HEK293T (cell line): Measurements from ENCODE around the gene JADE3.
A peak's percentile ranks its signal among the peaks of the same experiment; 100 is the strongest.

Experiments used
- CTCF ChIA-PET: fragments of 350-600 bp; formaldehyde crosslinking; extraction: SDS; loops from one replicate; lab custom pipeline; 2021; ENCODE audit warnings: antibody characterized with exemption, inconsistent platforms; lab: Yijun Ruan, JAX
- POLR2A ChIA-PET: fragments of 350-600 bp; formaldehyde crosslinking; extraction: SDS; loops from one replicate; lab custom pipeline; 2020; ENCODE audit warnings: antibody characterized with exemption, inconsistent platforms; lab: Yijun Ruan, JAX
- DNase-seq: peaks from one replicate; pipeline ENCODE4 v3.0.0; 2012; ENCODE audit warnings: mixed read lengths; ENCODE audit errors: extremely low spot score
- ARNT ChIP-seq: fragments of 450-650 bp; IDR thresholded peaks from 2 replicates; pipeline ENCODE4 v1.6.1; 2017; ENCODE audit warnings: mild to moderate bottlenecking
- BHLHE40 ChIP-seq: fragments of 450-650 bp; IDR thresholded peaks from 2 replicates; pipeline ENCODE4 v1.6.1; 2016; ENCODE audit warnings: mild to moderate bottlenecking, moderate library complexity, borderline replicate concordance
- CTBP1 ChIP-seq: fragments of 450-650 bp; IDR thresholded peaks from 2 replicates; pipeline ENCODE4 v1.6.1; 2016; ENCODE audit warnings: borderline replicate concordance
- ELF4 ChIP-seq: fragments of 450-650 bp; IDR thresholded peaks from 2 replicates; pipeline ENCODE4 v1.6.1; 2017; ENCODE audit warnings: antibody characterized with exemption
- FOXA1 ChIP-seq: fragments of 450-650 bp; IDR thresholded peaks from 2 replicates; pipeline ENCODE4 v1.6.1; 2016; ENCODE audit warnings: mild to moderate bottlenecking
- FOXK2 ChIP-seq: fragments of 450-650 bp; IDR thresholded peaks from 2 replicates; pipeline ENCODE4 v1.6.1; 2016; ENCODE audit warnings: mild to moderate bottlenecking
- FOXM1 ChIP-seq: fragments of 450-650 bp; IDR thresholded peaks from 2 replicates; pipeline ENCODE4 v1.6.1; 2017; ENCODE audit warnings: mild to moderate bottlenecking, borderline replicate concordance
- HDGF ChIP-seq: fragments of 450-650 bp; IDR thresholded peaks from 2 replicates; pipeline ENCODE4 v1.6.1; 2017; ENCODE audit warnings: antibody characterized with exemption, borderline replicate concordance
- L3MBTL2 ChIP-seq: fragments of 450-650 bp; conservative IDR thresholded peaks from 2 replicates; pipeline ENCODE4 v1.6.1; 2016; ENCODE audit warnings: mild to moderate bottlenecking
- LEF1 ChIP-seq: fragments of 450-650 bp; IDR thresholded peaks from 2 replicates; pipeline ENCODE4 v1.6.1; 2017; ENCODE audit warnings: mild to moderate bottlenecking, borderline replicate concordance
- NFRKB ChIP-seq: fragments of 450-650 bp; IDR thresholded peaks from 2 replicates; pipeline ENCODE4 v1.6.1; 2016; ENCODE audit warnings: mild to moderate bottlenecking, moderate library complexity
- SP1 ChIP-seq: fragments of 450-650 bp; IDR thresholded peaks from 2 replicates; pipeline ENCODE4 v1.6.1; 2017
- SUZ12 ChIP-seq: fragments of 450-650 bp; IDR thresholded peaks from 2 replicates; pipeline ENCODE4 v1.6.1; 2016; ENCODE audit warnings: mild to moderate bottlenecking
- TARDBP ChIP-seq: fragments of 450-650 bp; IDR thresholded peaks from 2 replicates; pipeline ENCODE4 v1.6.1; 2016
- ZNF384 ChIP-seq: fragments of 450-650 bp; IDR thresholded peaks from 2 replicates; pipeline ENCODE4 v1.6.1; 2016
- TF ChIP-seq, protein P1 (sequence below): fragments of 450-650 bp; IDR thresholded peaks from 2 replicates; pipeline ENCODE4 v1.6.1; 2016

Gene JADE3

DNA sequence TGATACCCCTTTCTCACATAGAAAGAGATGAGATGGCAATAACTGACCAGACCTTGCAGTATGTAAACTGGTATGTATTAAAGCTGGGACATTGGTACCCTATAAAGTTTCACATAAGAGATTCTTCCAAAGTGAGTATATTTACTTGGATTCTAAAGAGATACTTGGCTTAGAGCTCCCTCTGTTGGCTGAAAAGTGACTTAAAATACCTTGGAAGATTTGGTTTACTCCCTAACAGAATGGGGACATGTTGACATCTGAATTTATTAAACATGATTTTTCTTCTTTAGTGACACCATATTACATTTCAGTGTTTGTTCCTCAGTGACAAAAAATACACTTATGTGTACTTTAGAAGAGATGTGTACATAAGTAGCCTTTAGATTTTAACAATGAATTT, 118.1 kb downstream of the JADE3 start:
- ChIA-PET POLR2A (no interaction called here), CTCF (interaction anchor here (0.7 to 1.5 kb wide), 5 partner anchors 10 to 126 kb away, joined by 3 to 6 read pairs (median 4); no protein-coding TSS in a partner anchor)
- DNase-seq, result peak; percentile 49
- TF ChIP-seq, protein P1, sequence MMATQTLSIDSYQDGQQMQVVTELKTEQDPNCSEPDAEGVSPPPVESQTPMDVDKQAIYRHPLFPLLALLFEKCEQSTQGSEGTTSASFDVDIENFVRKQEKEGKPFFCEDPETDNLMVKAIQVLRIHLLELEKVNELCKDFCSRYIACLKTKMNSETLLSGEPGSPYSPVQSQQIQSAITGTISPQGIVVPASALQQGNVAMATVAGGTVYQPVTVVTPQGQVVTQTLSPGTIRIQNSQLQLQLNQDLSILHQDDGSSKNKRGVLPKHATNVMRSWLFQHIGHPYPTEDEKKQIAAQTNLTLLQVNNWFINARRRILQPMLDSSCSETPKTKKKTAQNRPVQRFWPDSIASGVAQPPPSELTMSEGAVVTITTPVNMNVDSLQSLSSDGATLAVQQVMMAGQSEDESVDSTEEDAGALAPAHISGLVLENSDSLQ, result no peak
- no peak for TF ChIP-seq LEF1
- no peak for TF ChIP-seq BHLHE40
- TF ChIP-seq ELF4, result no peak
- no peak for TF ChIP-seq CTBP1
- no peak for TF ChIP-seq FOXK2
- TF ChIP-seq L3MBTL2, result no peak
- TF ChIP-seq HDGF, result no peak
- TF ChIP-seq SUZ12, result no peak
- no peak for TF ChIP-seq ZNF384

DNA sequence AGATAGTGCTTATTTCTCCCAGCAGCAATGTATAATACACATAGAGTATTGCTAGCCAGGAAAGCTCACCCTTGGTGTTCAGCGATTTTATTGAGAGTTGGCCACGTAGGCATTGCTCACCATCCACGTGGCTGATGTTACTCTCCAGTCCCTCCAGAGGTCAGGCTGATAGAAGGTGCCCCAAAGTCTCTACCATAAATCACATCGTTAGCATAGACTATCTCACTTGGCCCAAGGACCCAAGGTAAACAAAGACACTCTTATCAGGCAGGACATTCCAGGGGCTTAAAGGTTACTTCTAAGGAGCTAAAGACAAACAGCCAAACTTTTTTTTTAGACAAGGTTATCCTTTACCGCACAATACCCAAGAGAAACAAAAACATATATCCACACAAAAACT, 135.8 kb downstream of the JADE3 start:
- DNase-seq, result no peak
- ChIA-PET POLR2A (no interaction called here), CTCF (no interaction called here)
- TF ChIP-seq NFRKB (no peak), BHLHE40 (no peak), HDGF (no peak), FOXM1 (no peak), CTBP1 (no peak), ZNF384 (no peak), SUZ12 (no peak)
- TF ChIP-seq, protein P1, result no peak

DNA sequence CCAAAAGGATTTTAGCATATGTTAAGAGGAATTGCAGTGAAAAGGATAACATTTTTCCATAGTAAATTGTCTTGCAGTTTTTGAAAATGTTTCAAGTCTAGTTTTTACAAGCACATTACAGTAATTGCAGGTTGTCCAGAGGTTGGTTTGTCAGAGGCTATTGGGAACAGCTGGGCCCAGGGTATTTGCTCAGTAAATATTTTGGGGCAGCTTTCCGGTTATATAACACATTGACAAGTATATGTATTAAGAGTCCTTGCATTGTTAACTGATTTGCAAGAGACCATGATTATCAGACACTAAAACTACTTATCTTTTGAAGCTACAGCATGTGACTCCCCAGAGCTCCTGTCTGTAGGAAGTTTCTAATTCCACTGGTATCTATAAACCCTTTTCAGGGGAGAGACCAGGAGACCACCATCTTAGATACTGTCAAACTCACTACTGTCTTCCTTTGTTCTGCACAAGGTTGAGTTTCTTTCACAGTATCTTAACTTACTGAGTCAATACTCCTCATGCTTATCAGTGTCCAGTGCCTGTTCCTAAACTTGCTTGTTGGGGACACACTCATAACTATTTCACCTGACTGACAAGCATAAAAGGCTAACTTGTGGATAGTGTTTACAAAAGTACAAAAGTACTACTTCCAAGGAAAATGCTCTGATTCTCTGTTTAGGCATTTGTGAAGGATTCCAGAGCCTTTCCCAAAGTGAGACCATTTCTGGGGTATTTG, 147.1 kb downstream of the JADE3 start:
- ChIA-PET POLR2A (no interaction called here), CTCF (no interaction called here)
- TF ChIP-seq CTBP1 (no peak), HDGF (no peak), LEF1 (no peak), FOXK2 (no peak), BHLHE40 (no peak), FOXM1 (no peak), SP1 (no peak), SUZ12 (no peak), L3MBTL2 (no peak), ARNT (no peak), ZNF384 (no peak), FOXA1 (no peak)
- DNase-seq, result no peak

DNA sequence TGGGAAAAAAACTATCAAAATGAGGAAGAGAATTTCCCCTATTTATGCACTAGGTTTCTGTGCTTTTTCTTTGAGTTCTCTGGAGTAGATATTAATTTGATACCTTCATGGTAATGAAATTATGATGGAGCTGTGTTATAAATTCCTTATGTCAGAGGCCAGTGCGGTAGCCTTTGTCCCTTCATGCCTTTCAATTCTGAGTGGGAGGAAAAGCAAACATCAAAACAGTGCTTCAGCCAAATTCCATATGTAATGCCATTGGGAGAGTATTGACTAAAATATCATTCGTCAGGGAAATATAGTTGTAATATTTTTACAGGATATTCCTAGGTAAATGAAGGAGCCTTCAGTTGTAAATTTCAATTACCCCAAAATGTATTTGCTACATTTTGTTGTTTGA, 148.5 kb downstream of the JADE3 start:
- no peak for DNase-seq
- TF ChIP-seq FOXK2, result no peak
- no peak for TF ChIP-seq ZNF384
- no peak for TF ChIP-seq LEF1
- no peak for TF ChIP-seq FOXA1
- TF ChIP-seq SUZ12, result no peak
- no peak for TF ChIP-seq BHLHE40
- no peak for TF ChIP-seq SP1
- TF ChIP-seq, protein P1, result no peak
- TF ChIP-seq TARDBP, result no peak
- TF ChIP-seq HDGF, result no peak
- no peak for TF ChIP-seq ELF4
- TF ChIP-seq ARNT, result no peak
- no peak for TF ChIP-seq CTBP1
- TF ChIP-seq FOXM1, result no peak
- TF ChIP-seq NFRKB, result no peak
- ChIA-PET CTCF (no interaction called here), POLR2A (no interaction called here)

DNA sequence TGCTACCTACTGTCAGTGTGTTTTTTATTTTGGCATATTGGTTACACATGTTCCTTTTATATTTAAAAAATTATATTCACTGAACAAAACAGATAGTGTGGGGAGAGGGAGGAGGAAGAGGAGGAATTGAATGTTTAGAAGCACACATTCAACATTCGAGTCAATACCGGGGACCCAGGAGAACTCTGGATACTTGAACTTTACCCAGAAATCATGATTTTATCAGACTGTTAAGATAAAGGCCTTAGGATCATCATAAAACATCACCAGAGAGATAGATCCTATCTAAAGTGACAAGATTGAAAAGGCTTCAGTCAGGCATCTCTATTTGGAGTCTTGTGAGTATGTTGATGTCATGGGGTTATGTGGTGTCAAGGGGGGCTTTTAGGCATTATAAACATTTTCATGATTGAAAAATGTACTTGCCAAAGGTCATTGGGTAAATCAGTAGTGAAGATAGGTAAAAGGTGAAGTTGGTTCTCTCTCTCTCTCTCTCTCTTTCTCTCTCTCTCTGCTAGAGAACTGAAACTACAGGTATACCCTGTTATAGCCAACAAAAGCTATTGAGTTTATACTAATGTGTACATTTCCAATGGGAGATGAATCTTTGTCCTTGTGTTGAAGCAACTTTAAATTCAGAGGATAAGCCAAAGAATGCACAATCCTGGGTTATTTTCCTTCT, 149.2 kb downstream of the JADE3 start:
- TF ChIP-seq ZNF384 (no peak), FOXA1 (no peak), FOXM1 (no peak)
- TF ChIP-seq, protein P1, result no peak
- POLR2A ChIA-PET, result no interaction called here
- CTCF ChIA-PET, result no interaction called here
- DNase-seq, result no peak

DNA sequence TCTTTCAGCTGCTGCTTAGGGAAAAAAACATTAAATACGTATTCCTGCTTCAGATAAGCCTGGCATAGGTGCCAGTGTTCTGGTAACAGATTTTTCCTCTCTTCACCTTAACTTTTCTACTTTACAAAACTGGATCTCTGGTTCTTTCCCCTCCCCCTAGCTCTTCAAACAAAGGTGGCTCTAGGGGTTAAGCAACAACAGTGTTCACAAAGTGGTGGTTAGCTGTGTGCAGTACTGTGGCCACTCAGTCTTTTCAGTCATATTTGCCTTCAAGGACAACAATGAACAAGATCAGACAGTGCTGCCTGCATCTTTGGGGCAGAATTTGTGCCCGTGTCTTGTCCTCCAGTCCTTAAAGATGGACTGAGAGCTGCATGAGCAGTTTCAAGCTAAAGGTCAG, 151.0 kb downstream of the JADE3 start:
- TF ChIP-seq FOXK2 (no peak), ZNF384 (no peak), BHLHE40 (no peak), ELF4 (no peak), CTBP1 (no peak), SUZ12 (no peak), LEF1 (no peak)
- CTCF ChIA-PET, result interaction anchor here (0.6 kb wide), 1 partner anchor 168 kb away, joined by 3 read pairs; no protein-coding TSS in a partner anchor
- POLR2A ChIA-PET, result no interaction called here
- no peak for DNase-seq
